Prostate gland (tissue), 2 donors: Measurements from ENCODE around the gene EIF3L. TPM values are rescaled to one million over a fixed set of nuclear protein-coding genes. Genes with fewer than 3 reads are reported as not detected.

Experiments
- DNase-seq: peaks from one replicate; pipeline ENCODE4 v3.0.0-alpha.2; 2019; ENCODE audit warnings: low spot score
- H3K27ac ChIP-seq, 2 donors: fragments of 200-600 bp; sonication (generic); 2 replicates each; pipeline ENCODE4 v1.5.1; 2017 to 2019
- H3K27me3 ChIP-seq: fragments of 200-600 bp; sonication (generic); replicated peaks from 2 replicates; pipeline ENCODE4 v1.5.1; 2019; ENCODE audit not compliant: insufficient read depth
- H3K36me3 ChIP-seq, 2 donors: fragments of 200-600 bp; sonication (generic); 1 replicate in 1 of 2; 2 replicates in 1 of 2; pipeline versions ENCODE4 v1.5.1 to v1.8.1; 2017 to 2019
- H3K4me1 ChIP-seq: fragments of 200-600 bp; sonication (generic); replicated peaks from 2 replicates; pipeline ENCODE4 v1.5.1; 2019
- H3K4me3 ChIP-seq, 2 donors: fragments of 200-600 bp; sonication (generic); 2 replicates each; pipeline ENCODE4 v1.5.1; 2017 to 2019
- H3K9me3 ChIP-seq: fragments of 200-600 bp; sonication (generic); 2 replicates; pipeline ENCODE4 v1.5.1; 2017
- CTCF ChIP-seq, 4 experiments: fragments of 200-600 bp in 2 of 4; fragments of 450-650 bp in 2 of 4; sonication (generic) in 2 of 4; IDR thresholded peaks; 1 replicate in 3 of 4; 2 replicates in 1 of 4; pipeline ENCODE4 v1.5.1; 2016 to 2019; ENCODE audit warnings: antibody characterized with exemption in 4 of 4, mild to moderate bottlenecking in 2 of 4, moderate library complexity in 2 of 4
- POLR2A ChIP-seq: fragments of 450-650 bp; IDR thresholded peaks from one replicate; pipeline ENCODE4 v1.6.1; 2016; ENCODE audit warnings: antibody characterized with exemption, mild to moderate bottlenecking
- POLR2AphosphoS5 ChIP-seq: sonication (generic); formaldehyde crosslinking; IDR thresholded peaks from one replicate; pipeline ENCODE4 v1.6.1; 2017; ENCODE audit warnings: antibody characterized with exemption
- WGBS: methylation state at CpG from one replicate; pipeline ENCODE4 v1.1.5; 2018; 5-methylcytosine and 5-hydroxymethylcytosine counted together
- intact Hi-C: fragments of 100-400 bp; cut with DNase I; formaldehyde crosslinking; loops from one replicate; pipeline ENCODE4 v1.14.2; 2022
- total RNA-seq, 2 donors: library from RNA; depleted of rRNA; stranded (reverse); fragments of >200 nt; gene quantifications; one replicate each; pipeline ENCODE4 v1.1.0, GENCODE V29; 2016

EIF3L gene
- total RNA-seq, 2 donors from 2014 or later, result 385 to 501 TPM

DNA sequence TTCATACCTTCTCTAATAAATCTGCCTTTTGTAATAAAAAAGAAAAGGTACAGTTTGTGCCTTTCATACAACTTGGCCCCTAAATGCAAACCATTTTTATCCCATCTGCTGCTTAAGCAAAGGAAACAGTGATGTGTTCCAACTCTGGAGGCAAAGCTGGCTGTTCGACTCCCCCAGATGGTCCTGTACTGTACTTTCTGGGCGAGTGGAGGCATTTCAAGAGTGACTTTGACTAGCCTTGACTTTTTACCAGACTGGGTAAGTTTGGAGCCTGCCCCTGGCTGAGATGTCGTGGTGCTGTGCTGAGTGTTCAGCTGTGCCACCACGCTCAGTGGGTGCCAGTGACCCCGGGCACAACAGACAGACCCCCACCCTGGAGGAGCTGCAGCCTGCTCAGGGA, 67.1 kb downstream of the EIF3L start:
- TF ChIP-seq POLR2AphosphoS5 (no peak), CTCF (IDR thresholded peaks at IDR 0.05) (no peak), POLR2A (no peak)
- Histone ChIP-seq H3K36me3 (peaks cover 0 to 20% of the 10 kb centered on the region in 2 donors), H3K9me3 (no peaks in the 10 kb centered on the region), H3K27me3 (no peaks in the 10 kb centered on the region), H3K27ac (peak overlapping the region; percentile 13 to 46), H3K4me3 (no peak overlapping the region), H3K4me1 (peaks cover 4% of the 10 kb centered on the region)
- intact Hi-C loops, result no loop called here
- DNase-seq, result no peak
- WGBS, result 72% methylated on average over 5 of the region's 5 CpGs

GRCh38 chr22:37917874-37918548, 68.8 kb downstream of the EIF3L start:
- H3K4me3 ChIP-seq, result no peak overlapping the region
- no peaks in the 10 kb centered on the region for H3K27me3 ChIP-seq
- H3K27ac ChIP-seq, result peak overlapping the region in 1 of 2 donors; percentile 46
- TF ChIP-seq POLR2A (no peak), POLR2AphosphoS5 (no peak), CTCF (IDR thresholded peaks at IDR 0.05) (no peak)
- H3K36me3 ChIP-seq, result peaks cover 0 to 18% of the 10 kb centered on the region in 2 donors
- H3K9me3 ChIP-seq, result no peaks in the 10 kb centered on the region
- DNase-seq, result no peak
- 75% methylated on average over 4 of the region's 4 CpGs for WGBS
- intact Hi-C loops, result no loop called here
- no peaks in the 10 kb centered on the region for H3K4me1 ChIP-seq

DNA sequence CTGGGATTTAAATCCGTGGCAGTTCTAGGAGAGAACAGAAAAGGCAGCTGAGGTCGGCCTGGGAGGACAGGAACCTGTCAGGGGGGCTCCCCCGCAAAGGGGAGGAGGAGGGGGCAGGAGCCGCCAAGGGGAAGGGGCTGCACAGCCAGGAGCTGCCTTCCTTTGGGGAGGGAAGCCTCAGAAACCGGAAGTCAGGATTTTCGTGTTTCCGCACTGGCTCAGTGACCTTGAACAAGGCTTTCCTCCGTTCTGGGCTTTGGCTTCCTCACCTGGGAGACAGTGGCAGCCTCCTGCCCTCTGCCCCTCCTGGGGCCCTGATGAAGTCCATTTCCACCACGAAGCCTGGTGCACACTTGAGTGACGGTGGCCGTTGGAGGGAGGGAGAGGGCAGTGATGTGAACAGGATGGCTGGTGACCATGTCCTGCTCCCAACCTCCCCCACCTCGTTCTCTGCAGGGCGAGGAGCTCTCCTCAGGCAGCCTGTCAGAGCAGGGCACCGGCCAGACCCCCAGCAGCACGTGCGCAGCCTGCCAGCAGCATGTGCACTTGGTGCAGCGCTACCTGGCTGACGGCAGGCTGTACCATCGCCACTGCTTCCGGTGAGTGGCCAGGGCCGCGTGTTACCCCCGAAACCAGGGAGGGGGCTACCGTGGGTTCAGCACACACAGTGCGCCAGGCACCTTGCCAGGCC, 69.5 kb downstream of the EIF3L start:
- peaks cover 0 to 13% of the 10 kb centered on the region in 2 donors for H3K36me3 ChIP-seq
- H3K4me3 ChIP-seq, result no peak overlapping the region
- DNase-seq, result no peak
- no peaks in the 10 kb centered on the region for H3K9me3 ChIP-seq
- TF ChIP-seq CTCF (IDR thresholded peaks at IDR 0.05) (no peak), POLR2AphosphoS5 (no peak), POLR2A (no peak)
- no peaks in the 10 kb centered on the region for H3K27me3 ChIP-seq
- intact Hi-C loops, result no loop called here
- H3K4me1 ChIP-seq, result no peaks in the 10 kb centered on the region
- no peak overlapping the region for H3K27ac ChIP-seq
- WGBS, result 82% methylated on average over 24 of the region's 25 CpGs

- H3K27ac ChIP-seq, result no peak overlapping the region
- H3K27me3 ChIP-seq, result no peaks in the 10 kb centered on the region
- TF ChIP-seq POLR2A (no peak), CTCF (IDR thresholded peaks at IDR 0.05) (no peak), POLR2AphosphoS5 (no peak)
- no peak for DNase-seq
- intact Hi-C loops, result no loop called here
- H3K36me3 ChIP-seq, result peaks cover 0 to 13% of the 10 kb centered on the region in 2 donors
- H3K4me3 ChIP-seq, result no peak overlapping the region
- 75% methylated on average over 5 of the region's 5 CpGs for WGBS
- no peaks in the 10 kb centered on the region for H3K4me1 ChIP-seq
- no peaks in the 10 kb centered on the region for H3K9me3 ChIP-seq
Measured at GRCh38 chr22:37920126-37920525, 70.9 kb downstream of the EIF3L start.

DNA sequence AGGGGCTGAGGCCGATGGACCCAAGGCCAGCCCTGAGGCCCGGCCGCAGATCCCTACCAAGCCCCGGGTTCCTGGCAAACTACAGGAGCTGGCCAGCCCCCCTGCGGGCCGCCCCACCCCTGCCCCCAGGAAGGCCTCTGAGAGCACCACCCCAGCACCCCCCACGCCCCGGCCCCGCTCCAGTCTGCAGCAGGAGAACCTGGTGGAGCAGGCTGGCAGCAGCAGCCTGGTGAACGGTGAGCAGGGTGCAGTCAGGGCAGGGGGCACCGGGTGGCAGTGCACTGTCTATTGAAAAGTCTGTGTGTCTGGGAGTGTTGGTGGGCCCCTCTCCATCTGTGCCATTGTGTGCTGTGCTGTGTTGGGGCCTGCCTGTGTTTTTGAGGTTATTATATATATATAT, 73.0 kb downstream of the EIF3L start:
- Histone ChIP-seq H3K4me1 (no peaks in the 10 kb centered on the region), H3K36me3 (peaks cover 13 to 15% of the 10 kb centered on the region in 2 donors), H3K9me3 (no peaks in the 10 kb centered on the region), H3K27ac (no peak overlapping the region), H3K27me3 (no peaks in the 10 kb centered on the region), H3K4me3 (no peak overlapping the region)
- intact Hi-C loops, result no loop called here
- TF ChIP-seq POLR2AphosphoS5 (no peak), POLR2A (no peak), CTCF (IDR thresholded peaks at IDR 0.05) (no peak)
- no peak for DNase-seq
- WGBS, result 88% methylated on average over 8 of the region's 11 CpGs
